SK-N-SH (cell line): Measurements from ENCODE around the gene MYPN. TPM values are rescaled to one million over a fixed set of nuclear protein-coding genes. Genes with fewer than 3 reads are reported as not detected.
"Not testable (repeated sequence)": the region's sequence is repeated elsewhere in the genome, so short reads cannot be mapped to it uniquely, and the experiment has no call there.

Experiments
- CTCF ChIA-PET: fragments of 300-600, 350-600 bp; formaldehyde crosslinking; extraction: SDS; loops from one replicate; lab custom pipeline; 2021; lab: Yijun Ruan, JAX
- POLR2A ChIA-PET: fragments of 350-600 bp; sonication (Branson Sonifier 250); formaldehyde crosslinking; extraction: SDS; loops from one replicate; lab custom pipeline; 2020; ENCODE audit warnings: antibody characterized with exemption, inconsistent platforms; lab: Yijun Ruan, JAX
- DNase-seq: peaks from one replicate; pipeline ENCODE4 v3.0.0; 2012
- H2AFZ ChIP-seq: fragments of 200-600 bp; sonication (generic); 2 replicates; pipeline ENCODE4 v1.8.1; 2016; ENCODE audit warnings: antibody characterized with exemption, mild to moderate bottlenecking, low read depth
- H3F3A ChIP-seq: fragments of 200-600 bp; sonication (generic); replicated peaks from 2 replicates; pipeline ENCODE3; 2016; ENCODE audit warnings: antibody characterized with exemption, mild to moderate bottlenecking; ENCODE audit not compliant: insufficient read depth
- H3K27ac ChIP-seq, 2 experiments: fragments of 200-500 bp in 1 of 2; fragments of 200-600 bp in 1 of 2; sonication (Bioruptor generic) in 1 of 2; sonication (generic), shearing (Covaris generic) in 1 of 2; 2 replicates each; pipeline versions ENCODE4 v1.5.1 to v1.6.1; 2014 to 2016; ENCODE audit warnings: low read depth in 2 of 2, inconsistent platforms in 1 of 2, low read length in 1 of 2, mild to moderate bottlenecking in 1 of 2, mixed read lengths in 1 of 2
- H3K27me3 ChIP-seq: fragments of 200-600 bp; sonication (generic), shearing (Covaris generic); 2 replicates; pipeline ENCODE4 v1.6.1; 2016; ENCODE audit warnings: mixed run types; ENCODE audit not compliant: insufficient read depth
- H3K36me3 ChIP-seq, 2 experiments: fragments of 200-500 bp in 1 of 2; fragments of 200-600 bp in 1 of 2; sonication (Bioruptor generic) in 1 of 2; sonication (generic) in 1 of 2; replicated peaks in 1 of 2; 2 replicates each; pipeline versions ENCODE3 to v1.5.1; 2014 to 2016; ENCODE audit warnings: low read length in 1 of 2, mild to moderate bottlenecking in 1 of 2; ENCODE audit not compliant: insufficient read depth in 2 of 2, control insufficient read depth in 1 of 2
- H3K4me1 ChIP-seq, 2 experiments: fragments of 200-500 bp in 1 of 2; fragments of 200-600 bp in 1 of 2; sonication (Bioruptor generic) in 1 of 2; sonication (generic), shearing (Covaris generic) in 1 of 2; 2 replicates each; pipeline versions ENCODE4 v1.5.1 to v1.6.1; 2014 to 2016; ENCODE audit warnings: low read depth in 1 of 2, low read length in 1 of 2, mixed run types in 1 of 2; ENCODE audit not compliant: insufficient read depth in 2 of 2, control insufficient read depth in 1 of 2
- H3K4me2 ChIP-seq: fragments of 200-600 bp; sonication (generic), shearing (Covaris generic); 2 replicates; pipeline ENCODE4 v1.6.1; 2017; ENCODE audit warnings: mixed run types
- H3K4me3 ChIP-seq, 2 experiments: fragments of 200-500 bp in 1 of 2; fragments of 200-600 bp in 1 of 2; sonication (Bioruptor generic) in 1 of 2; sonication (generic), shearing (Covaris generic) in 1 of 2; 2 replicates each; pipeline versions ENCODE4 v1.5.1 to v1.8.1; 2014 to 2016; ENCODE audit warnings: low read depth in 2 of 2, inconsistent platforms in 1 of 2, low read length in 1 of 2, mild to moderate bottlenecking in 1 of 2, mixed read lengths in 1 of 2, moderate library complexity in 1 of 2
- H3K79me2 ChIP-seq: fragments of 200-600 bp; sonication (generic); 2 replicates; pipeline ENCODE4 v1.8.1; 2017; ENCODE audit warnings: mild to moderate bottlenecking; ENCODE audit not compliant: insufficient read depth
- H3K9ac ChIP-seq: fragments of 200-600 bp; sonication (generic); 2 replicates; pipeline ENCODE4 v1.6.1; 2017; ENCODE audit warnings: mixed run types
- H3K9me2 ChIP-seq: fragments of 200-600 bp; sonication (generic); 2 replicates; pipeline ENCODE4 v1.6.1; 2017; ENCODE audit warnings: mixed run types
- H3K9me3 ChIP-seq: fragments of 200-600 bp; sonication (generic); 2 replicates; pipeline ENCODE4 v1.6.1; 2017; ENCODE audit warnings: mixed run types, mild to moderate bottlenecking, moderate library complexity
- H4K20me1 ChIP-seq: fragments of 200-600 bp; sonication (generic); 2 replicates; pipeline ENCODE4 v1.6.1; 2017; ENCODE audit warnings: mild to moderate bottlenecking, mixed run types; ENCODE audit not compliant: insufficient read depth
- FOSL2 ChIP-seq: IDR thresholded peaks from 2 replicates; pipeline ENCODE4 v1.4.0; 2012; ENCODE audit warnings: low read depth, mild to moderate bottlenecking, moderate library complexity, borderline replicate concordance
- FOXM1 ChIP-seq: IDR thresholded peaks from 2 replicates; pipeline ENCODE4 v1.4.0; 2012; ENCODE audit warnings: low read depth, mild to moderate bottlenecking
- POLR2AphosphoS5 ChIP-seq: IDR thresholded peaks from 2 replicates; pipeline ENCODE4 v1.6.1; 2012; ENCODE audit warnings: low read depth, low read length
- TAF1 ChIP-seq: IDR thresholded peaks from 2 replicates; pipeline ENCODE4 v1.6.1; 2012; ENCODE audit warnings: low read depth, mild to moderate bottlenecking, low read length, moderate library complexity, borderline replicate concordance
- WGBS: methylation state at CpG from one replicate; pipeline ENCODE4 v1.1.6; 2017; ENCODE audit warnings: low lambda C conversion rate; 5-methylcytosine and 5-hydroxymethylcytosine counted together
- polyA plus RNA-seq, 3 experiments: library from polyadenylated mRNA; depleted of rRNA; stranded (reverse); fragments of >200 nt; gene quantifications; 2 replicates each; pipeline ENCODE4 v1.2.3, GENCODE V29; 2012
- TF ChIP-seq, protein P1 (sequence below): IDR thresholded peaks from 2 replicates; pipeline ENCODE4 v1.6.1; 2012; ENCODE audit warnings: mild to moderate bottlenecking, low read depth, low read length, moderate library complexity
- TF ChIP-seq, protein P2 (sequence below): IDR thresholded peaks from 2 replicates; pipeline ENCODE4 v1.4.0; 2012; ENCODE audit warnings: low read depth, borderline replicate concordance

Gene MYPN
- polyA plus RNA-seq, 1 of the 3 experiments (the other 2 are of a cell fraction), result 0.43 TPM

DNA sequence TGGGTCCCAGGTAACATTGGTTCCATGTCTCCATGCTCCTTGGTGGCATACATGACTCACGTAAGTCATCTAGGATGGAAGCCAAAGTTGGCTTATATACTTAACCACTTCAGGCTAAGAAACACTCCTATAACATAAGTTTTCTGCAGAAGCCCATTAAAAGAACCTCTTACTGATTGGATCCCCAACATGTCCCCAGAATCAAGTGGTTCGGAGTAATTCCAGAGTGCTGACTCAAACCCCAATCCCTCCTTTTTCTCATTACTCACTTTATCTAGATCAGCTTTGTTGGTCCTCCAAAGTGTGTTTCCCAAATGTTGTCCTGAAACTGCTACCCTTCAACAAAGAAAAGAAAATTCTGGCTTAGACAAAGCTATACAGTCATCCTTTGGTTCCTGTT is 132.8 kb downstream of the MYPN start:
- H3K79me2 ChIP-seq, result no peaks in the 10 kb centered on the region
- H3K9me2 ChIP-seq, result no peaks in the 10 kb centered on the region
- ChIA-PET CTCF (no interaction called here), POLR2A (interaction anchor here (1.5 kb wide), 1 partner anchor 11 kb away, joined by 5 read pairs; no protein-coding TSS in a partner anchor)
- WGBS, result 95% methylated on average over 2 of the region's 2 CpGs
- H2AFZ ChIP-seq, result no peak overlapping the region
- H3K36me3 ChIP-seq, result no peaks in the 10 kb centered on the region
- H3K27me3 ChIP-seq, result no peaks in the 10 kb centered on the region
- DNase-seq, result no peak
- no peak overlapping the region for H3K4me2 ChIP-seq
- H4K20me1 ChIP-seq, result no peaks in the 10 kb centered on the region
- H3K4me1 ChIP-seq, result no peaks in the 10 kb centered on the region
- H3K9ac ChIP-seq, result no peak overlapping the region
- H3F3A ChIP-seq, result no peaks in the 10 kb centered on the region
- H3K9me3 ChIP-seq, result no peaks in the 10 kb centered on the region
- no peak overlapping the region for H3K4me3 ChIP-seq
- TF ChIP-seq, protein P1, sequence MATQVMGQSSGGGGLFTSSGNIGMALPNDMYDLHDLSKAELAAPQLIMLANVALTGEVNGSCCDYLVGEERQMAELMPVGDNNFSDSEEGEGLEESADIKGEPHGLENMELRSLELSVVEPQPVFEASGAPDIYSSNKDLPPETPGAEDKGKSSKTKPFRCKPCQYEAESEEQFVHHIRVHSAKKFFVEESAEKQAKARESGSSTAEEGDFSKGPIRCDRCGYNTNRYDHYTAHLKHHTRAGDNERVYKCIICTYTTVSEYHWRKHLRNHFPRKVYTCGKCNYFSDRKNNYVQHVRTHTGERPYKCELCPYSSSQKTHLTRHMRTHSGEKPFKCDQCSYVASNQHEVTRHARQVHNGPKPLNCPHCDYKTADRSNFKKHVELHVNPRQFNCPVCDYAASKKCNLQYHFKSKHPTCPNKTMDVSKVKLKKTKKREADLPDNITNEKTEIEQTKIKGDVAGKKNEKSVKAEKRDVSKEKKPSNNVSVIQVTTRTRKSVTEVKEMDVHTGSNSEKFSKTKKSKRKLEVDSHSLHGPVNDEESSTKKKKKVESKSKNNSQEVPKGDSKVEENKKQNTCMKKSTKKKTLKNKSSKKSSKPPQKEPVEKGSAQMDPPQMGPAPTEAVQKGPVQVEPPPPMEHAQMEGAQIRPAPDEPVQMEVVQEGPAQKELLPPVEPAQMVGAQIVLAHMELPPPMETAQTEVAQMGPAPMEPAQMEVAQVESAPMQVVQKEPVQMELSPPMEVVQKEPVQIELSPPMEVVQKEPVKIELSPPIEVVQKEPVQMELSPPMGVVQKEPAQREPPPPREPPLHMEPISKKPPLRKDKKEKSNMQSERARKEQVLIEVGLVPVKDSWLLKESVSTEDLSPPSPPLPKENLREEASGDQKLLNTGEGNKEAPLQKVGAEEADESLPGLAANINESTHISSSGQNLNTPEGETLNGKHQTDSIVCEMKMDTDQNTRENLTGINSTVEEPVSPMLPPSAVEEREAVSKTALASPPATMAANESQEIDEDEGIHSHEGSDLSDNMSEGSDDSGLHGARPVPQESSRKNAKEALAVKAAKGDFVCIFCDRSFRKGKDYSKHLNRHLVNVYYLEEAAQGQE, result no peak
- TF ChIP-seq POLR2AphosphoS5 (no peak), TAF1 (no peak), FOSL2 (no peak), FOXM1 (no peak)
- TF ChIP-seq, protein P2, sequence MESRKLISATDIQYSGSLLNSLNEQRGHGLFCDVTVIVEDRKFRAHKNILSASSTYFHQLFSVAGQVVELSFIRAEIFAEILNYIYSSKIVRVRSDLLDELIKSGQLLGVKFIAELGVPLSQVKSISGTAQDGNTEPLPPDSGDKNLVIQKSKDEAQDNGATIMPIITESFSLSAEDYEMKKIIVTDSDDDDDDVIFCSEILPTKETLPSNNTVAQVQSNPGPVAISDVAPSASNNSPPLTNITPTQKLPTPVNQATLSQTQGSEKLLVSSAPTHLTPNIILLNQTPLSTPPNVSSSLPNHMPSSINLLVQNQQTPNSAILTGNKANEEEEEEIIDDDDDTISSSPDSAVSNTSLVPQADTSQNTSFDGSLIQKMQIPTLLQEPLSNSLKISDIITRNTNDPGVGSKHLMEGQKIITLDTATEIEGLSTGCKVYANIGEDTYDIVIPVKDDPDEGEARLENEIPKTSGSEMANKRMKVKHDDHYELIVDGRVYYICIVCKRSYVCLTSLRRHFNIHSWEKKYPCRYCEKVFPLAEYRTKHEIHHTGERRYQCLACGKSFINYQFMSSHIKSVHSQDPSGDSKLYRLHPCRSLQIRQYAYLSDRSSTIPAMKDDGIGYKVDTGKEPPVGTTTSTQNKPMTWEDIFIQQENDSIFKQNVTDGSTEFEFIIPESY, result no peak
- no peak overlapping the region for H3K27ac ChIP-seq

DNA sequence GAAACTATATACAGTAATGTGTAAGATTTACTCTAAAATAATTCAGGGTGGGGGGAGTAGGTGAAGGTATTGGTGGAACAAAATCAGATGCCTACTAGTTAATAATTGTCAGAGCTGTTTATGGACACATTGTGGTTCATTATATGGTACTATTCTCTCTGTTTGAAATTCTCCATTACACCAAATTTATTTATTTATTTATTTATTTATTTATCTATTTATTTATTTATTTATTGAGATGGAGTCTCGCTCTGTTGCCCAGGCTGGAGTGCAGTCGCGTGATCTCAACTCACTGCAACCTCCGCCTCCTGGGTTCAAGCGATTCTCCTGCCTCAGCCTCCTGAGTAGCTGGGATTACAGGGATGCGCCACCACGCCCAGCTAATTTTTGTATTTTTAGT is 137.1 kb downstream of the MYPN start:
- H3K4me3 ChIP-seq, H3F3A ChIP-seq, H3K4me2 ChIP-seq, H3K36me3 ChIP-seq, DNase-seq, H2AFZ ChIP-seq, H3K79me2 ChIP-seq, POLR2A ChIA-PET, H3K9me3 ChIP-seq, H3K4me1 ChIP-seq, H4K20me1 ChIP-seq, H3K27me3 ChIP-seq, H3K27ac ChIP-seq, CTCF ChIA-PET, H3K9me2 ChIP-seq, H3K9ac ChIP-seq: not testable (repeated sequence)
- 97% methylated on average over 7 of the region's 7 CpGs for WGBS
